Measurements from ENCODE around the gene TMEM82.

GRCh38 chr1:15742339-15742801, at the start of gene TMEM82:
- no peak for TF ChIP-seq ZNF660 (CRISPR knock-in tag; IDR thresholded peaks at IDR 0.05; ENCODE audit: borderline replicate concordance, low read depth)
- no peak for TF ChIP-seq EED (CRISPR knock-in tag; IDR thresholded peaks at IDR 0.05)
- no peak for TF ChIP-seq GABPA (IDR thresholded peaks at IDR 0.05; ENCODE audit: low read depth, low read length)
- no peak for TF ChIP-seq GABPA (CRISPR knock-in tag; IDR thresholded peaks at IDR 0.05; ENCODE audit: low read depth)
- no peak for TF ChIP-seq TAF1 (CRISPR knock-in tag; IDR thresholded peaks at IDR 0.05)
- no peak for TF ChIP-seq ZNF7 (CRISPR knock-in tag; IDR thresholded peaks at IDR 0.05)
- TF ChIP-seq, protein P1, sequence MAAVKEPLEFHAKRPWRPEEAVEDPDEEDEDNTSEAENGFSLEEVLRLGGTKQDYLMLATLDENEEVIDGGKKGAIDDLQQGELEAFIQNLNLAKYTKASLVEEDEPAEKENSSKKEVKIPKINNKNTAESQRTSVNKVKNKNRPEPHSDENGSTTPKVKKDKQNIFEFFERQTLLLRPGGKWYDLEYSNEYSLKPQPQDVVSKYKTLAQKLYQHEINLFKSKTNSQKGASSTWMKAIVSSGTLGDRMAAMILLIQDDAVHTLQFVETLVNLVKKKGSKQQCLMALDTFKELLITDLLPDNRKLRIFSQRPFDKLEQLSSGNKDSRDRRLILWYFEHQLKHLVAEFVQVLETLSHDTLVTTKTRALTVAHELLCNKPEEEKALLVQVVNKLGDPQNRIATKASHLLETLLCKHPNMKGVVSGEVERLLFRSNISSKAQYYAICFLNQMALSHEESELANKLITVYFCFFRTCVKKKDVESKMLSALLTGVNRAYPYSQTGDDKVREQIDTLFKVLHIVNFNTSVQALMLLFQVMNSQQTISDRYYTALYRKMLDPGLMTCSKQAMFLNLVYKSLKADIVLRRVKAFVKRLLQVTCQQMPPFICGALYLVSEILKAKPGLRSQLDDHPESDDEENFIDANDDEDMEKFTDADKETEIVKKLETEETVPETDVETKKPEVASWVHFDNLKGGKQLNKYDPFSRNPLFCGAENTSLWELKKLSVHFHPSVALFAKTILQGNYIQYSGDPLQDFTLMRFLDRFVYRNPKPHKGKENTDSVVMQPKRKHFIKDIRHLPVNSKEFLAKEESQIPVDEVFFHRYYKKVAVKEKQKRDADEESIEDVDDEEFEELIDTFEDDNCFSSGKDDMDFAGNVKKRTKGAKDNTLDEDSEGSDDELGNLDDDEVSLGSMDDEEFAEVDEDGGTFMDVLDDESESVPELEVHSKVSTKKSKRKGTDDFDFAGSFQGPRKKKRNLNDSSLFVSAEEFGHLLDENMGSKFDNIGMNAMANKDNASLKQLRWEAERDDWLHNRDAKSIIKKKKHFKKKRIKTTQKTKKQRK (IDR thresholded peaks at IDR 0.05; ENCODE audit: low read length): no peak
